Measurements from ENCODE around the gene CMIP.

The CMIP gene

DNA sequence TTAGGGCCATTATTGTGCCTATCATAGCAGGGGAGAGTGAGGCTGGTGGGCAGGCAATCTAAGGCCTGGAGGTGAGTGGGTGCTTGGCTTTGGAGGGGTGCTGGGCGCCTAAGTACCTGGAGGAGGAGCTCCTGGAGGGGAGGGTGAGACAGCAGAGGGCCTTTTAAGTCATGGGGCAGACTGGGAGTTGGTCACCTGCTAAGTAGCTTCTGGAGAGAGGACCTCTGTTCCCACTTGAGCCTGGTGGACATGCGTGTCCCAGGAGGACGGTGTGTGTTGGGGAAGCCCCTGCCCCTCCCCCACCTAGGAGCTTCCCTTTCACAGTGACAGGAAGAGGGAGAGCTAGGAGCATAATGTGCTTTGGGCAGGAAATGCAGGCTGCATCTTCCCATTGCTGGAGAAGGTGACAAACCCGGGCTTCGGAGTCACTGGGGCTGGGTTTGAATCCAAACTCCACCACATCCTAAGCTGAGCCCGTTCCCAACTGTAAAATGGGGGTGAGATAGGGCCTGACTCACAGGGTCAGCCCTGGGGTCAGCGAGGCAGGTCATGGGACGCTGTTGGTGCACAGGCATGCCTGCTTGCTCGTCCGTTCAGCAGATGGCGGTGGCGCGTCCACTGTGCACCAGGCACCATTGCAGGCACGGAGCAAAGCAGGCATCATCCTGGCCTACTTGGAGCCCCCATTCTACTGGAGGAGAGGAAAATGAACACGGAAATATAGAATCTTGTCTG is 37.9 kb downstream of the CMIP start:
- no peak for DNase-seq

- DNase-seq, result no peak
Observed at GRCh38 chr16:81483064-81483969, 38.7 kb downstream of the CMIP start.

- DNase-seq, result no peak
Observed at GRCh38 chr16:81483970-81484595, 39.5 kb downstream of the CMIP start.

GRCh38 chr16:81484908-81485624 is 40.5 kb downstream of the CMIP start:
- DNase-seq, result no peak

- no peak for DNase-seq
Observed at GRCh38 chr16:81485824-81486539, 41.4 kb downstream of the CMIP start.

GRCh38 chr16:81486540-81487061 is 42.0 kb downstream of the CMIP start:
- no peak for DNase-seq

- no peak for DNase-seq
Observed at GRCh38 chr16:81487301-81487720, 42.7 kb downstream of the CMIP start.

DNA sequence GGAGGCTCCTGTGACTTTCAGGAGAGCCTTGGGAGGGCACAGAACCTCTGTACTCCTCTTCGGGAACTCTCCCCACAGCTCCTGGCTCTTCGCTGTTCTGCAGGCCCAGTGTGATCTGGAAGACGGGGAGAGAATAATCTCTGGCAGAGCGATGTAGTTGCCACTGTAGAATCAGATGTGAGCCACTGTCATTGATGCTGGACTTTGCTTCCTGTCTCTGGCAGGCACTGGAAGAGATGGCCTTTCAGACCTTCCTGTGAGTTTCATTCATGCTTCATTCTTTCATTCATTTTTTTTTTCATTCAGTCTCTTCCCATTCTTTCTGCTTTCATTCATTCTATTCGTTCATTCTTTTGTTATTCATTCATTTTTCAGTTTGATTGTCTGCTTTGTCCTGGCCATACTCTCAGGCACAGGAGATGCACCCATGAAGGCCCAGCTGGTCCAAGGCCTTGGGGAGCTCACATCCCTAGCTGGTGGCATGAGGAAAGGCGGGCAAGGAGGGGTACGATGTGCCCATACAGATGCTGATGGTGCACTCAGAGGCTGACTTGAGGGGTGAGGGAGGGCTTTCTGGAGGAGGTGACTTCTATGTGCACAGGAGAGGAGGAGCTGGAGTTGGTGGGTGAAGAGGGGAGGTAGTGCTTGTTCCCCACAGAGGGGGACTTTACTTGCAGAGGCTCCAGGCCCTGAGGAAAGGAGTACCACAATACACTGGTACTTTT is 44.2 kb downstream of the CMIP start:
- DNase-seq, result no peak

- no peak for DNase-seq
Observed at GRCh38 chr16:81489547-81490267, 45.1 kb downstream of the CMIP start.

DNA sequence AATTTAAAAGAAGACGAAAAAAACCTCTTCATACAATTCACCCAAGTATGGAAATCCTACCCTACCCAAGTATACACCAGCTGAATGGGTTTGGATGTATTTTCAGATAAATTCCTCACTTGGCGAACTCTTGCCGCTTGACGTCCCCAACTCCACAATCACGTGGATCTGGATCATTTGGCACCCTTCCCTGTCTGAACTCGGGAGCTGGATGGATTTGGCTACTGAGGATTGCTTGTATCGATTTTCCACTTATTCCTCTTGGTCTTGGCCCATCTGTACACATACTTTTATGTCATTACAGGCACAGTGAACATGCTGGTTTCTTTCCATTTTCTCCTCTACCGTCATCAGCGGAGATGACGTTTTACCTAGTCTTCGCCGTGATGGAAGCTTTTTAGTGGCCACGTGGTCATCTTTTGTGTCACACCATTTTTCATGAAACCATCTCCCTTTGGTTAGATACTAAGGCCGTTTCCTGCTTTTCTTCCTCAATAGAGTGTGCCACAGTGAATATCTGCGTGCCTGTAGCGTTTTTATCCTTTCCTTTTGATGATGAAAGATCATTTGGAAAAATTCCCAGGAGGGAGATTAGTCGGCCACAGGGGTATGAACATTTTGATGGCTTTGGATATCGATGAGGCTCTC is 47.1 kb downstream of the CMIP start:
- no peak for DNase-seq

GRCh38 chr16:81492311-81492761 is 47.7 kb downstream of the CMIP start:
- DNase-seq, result no peak

- DNase-seq, result no peak
Observed at GRCh38 chr16:81492965-81493754, 48.6 kb downstream of the CMIP start.

- DNase-seq, result no peak
Observed at GRCh38 chr16:81493755-81494433, 49.3 kb downstream of the CMIP start.

GRCh38 chr16:81494434-81494806 is 49.8 kb downstream of the CMIP start:
- no peak for DNase-seq

- DNase-seq, result no peak
Observed at GRCh38 chr16:81494888-81495287, 50.3 kb downstream of the CMIP start.

GRCh38 chr16:81495321-81496234 is 51.0 kb downstream of the CMIP start:
- no peak for DNase-seq

GRCh38 chr16:81496321-81496720 is 51.7 kb downstream of the CMIP start:
- DNase-seq, result no peak
